HL-60 (cell line): Measurements from ENCODE around the gene FUT1.
A peak's percentile ranks its signal among the peaks of the same experiment; 100 is the strongest.

ENCODE experiments used
- DNase-seq, 2 experiments: peaks; one replicate each; pipeline ENCODE4 v3.0.0-alpha.2; 2010 to 2020; ENCODE audit warnings: low read depth in 1 of 2, low spot score in 1 of 2
- H3K27ac ChIP-seq: fragments of 250-450 bp; sonication (Bioruptor Pico); replicated peaks from 2 replicates; pipeline ENCODE4 v1.5.1; 2020; ENCODE audit warnings: mild to moderate bottlenecking, moderate library complexity
- H3K27me3 ChIP-seq: fragments of 250-450 bp; sonication (Bioruptor Pico); 2 replicates; pipeline ENCODE4 v1.5.1; 2021; ENCODE audit warnings: mild to moderate bottlenecking, moderate library complexity; ENCODE audit not compliant: insufficient read depth, poor library complexity, severe bottlenecking
- H3K4me3 ChIP-seq: replicated peaks from 2 replicates; pipeline ENCODE4 v1.5.1; 2011; ENCODE audit warnings: mild to moderate bottlenecking, control low read depth, low read length; ENCODE audit not compliant: insufficient read depth
- GABPA ChIP-seq: IDR thresholded peaks from 2 replicates; pipeline ENCODE4 v1.6.1; 2012; ENCODE audit warnings: low read depth
- POLR2AphosphoS5 ChIP-seq: IDR thresholded peaks from 2 replicates; pipeline ENCODE4 v1.6.1; 2012; ENCODE audit warnings: low read depth
- SPI1 ChIP-seq: IDR thresholded peaks from 2 replicates; pipeline ENCODE4 v1.6.1; 2012; ENCODE audit warnings: low read depth, mild to moderate bottlenecking, borderline replicate concordance
- TF ChIP-seq, protein P1 (sequence below): IDR thresholded peaks from one replicate; pipeline ENCODE4 v1.5.1; 2011; ENCODE audit warnings: low read length, control low read depth, inconsistent platforms; ENCODE audit not compliant: insufficient read depth
- TF ChIP-seq, protein P2 (sequence below): IDR thresholded peaks from 2 replicates; pipeline ENCODE4 v1.6.1; 2012; ENCODE audit warnings: low read depth; ENCODE audit not compliant: insufficient replicate concordance

The FUT1 gene

DNA sequence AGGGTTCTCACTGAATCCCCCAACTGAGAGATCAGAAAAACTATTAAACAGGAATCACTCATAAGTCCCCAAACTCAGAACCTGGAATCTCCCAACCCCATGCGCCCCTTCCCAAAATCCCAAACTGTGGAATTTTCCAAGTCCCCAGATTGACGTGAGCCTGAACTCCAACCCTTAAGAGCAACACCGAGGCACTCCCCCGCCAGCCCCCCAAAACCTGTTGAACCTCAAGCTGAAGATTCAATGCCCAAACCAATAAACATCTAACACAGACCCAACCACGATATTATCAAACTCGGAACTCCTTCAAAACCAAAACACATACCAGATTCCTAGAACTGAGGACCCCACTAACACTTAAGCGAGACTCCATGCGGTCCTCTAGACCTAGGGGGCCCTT, 6.3 kb downstream of the FUT1 start:
- Histone ChIP-seq H3K27ac (no peak overlapping the region), H3K4me3 (no peak overlapping the region), H3K27me3 (peaks cover 6% of the 10 kb centered on the region)
- no peak for DNase-seq
- TF ChIP-seq POLR2AphosphoS5: no peak
- no peak for TF ChIP-seq SPI1
- TF ChIP-seq, protein P1, sequence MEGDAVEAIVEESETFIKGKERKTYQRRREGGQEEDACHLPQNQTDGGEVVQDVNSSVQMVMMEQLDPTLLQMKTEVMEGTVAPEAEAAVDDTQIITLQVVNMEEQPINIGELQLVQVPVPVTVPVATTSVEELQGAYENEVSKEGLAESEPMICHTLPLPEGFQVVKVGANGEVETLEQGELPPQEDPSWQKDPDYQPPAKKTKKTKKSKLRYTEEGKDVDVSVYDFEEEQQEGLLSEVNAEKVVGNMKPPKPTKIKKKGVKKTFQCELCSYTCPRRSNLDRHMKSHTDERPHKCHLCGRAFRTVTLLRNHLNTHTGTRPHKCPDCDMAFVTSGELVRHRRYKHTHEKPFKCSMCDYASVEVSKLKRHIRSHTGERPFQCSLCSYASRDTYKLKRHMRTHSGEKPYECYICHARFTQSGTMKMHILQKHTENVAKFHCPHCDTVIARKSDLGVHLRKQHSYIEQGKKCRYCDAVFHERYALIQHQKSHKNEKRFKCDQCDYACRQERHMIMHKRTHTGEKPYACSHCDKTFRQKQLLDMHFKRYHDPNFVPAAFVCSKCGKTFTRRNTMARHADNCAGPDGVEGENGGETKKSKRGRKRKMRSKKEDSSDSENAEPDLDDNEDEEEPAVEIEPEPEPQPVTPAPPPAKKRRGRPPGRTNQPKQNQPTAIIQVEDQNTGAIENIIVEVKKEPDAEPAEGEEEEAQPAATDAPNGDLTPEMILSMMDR: no peak
- TF ChIP-seq, protein P2, sequence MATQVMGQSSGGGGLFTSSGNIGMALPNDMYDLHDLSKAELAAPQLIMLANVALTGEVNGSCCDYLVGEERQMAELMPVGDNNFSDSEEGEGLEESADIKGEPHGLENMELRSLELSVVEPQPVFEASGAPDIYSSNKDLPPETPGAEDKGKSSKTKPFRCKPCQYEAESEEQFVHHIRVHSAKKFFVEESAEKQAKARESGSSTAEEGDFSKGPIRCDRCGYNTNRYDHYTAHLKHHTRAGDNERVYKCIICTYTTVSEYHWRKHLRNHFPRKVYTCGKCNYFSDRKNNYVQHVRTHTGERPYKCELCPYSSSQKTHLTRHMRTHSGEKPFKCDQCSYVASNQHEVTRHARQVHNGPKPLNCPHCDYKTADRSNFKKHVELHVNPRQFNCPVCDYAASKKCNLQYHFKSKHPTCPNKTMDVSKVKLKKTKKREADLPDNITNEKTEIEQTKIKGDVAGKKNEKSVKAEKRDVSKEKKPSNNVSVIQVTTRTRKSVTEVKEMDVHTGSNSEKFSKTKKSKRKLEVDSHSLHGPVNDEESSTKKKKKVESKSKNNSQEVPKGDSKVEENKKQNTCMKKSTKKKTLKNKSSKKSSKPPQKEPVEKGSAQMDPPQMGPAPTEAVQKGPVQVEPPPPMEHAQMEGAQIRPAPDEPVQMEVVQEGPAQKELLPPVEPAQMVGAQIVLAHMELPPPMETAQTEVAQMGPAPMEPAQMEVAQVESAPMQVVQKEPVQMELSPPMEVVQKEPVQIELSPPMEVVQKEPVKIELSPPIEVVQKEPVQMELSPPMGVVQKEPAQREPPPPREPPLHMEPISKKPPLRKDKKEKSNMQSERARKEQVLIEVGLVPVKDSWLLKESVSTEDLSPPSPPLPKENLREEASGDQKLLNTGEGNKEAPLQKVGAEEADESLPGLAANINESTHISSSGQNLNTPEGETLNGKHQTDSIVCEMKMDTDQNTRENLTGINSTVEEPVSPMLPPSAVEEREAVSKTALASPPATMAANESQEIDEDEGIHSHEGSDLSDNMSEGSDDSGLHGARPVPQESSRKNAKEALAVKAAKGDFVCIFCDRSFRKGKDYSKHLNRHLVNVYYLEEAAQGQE: no peak
- TF ChIP-seq GABPA: no peak

DNA sequence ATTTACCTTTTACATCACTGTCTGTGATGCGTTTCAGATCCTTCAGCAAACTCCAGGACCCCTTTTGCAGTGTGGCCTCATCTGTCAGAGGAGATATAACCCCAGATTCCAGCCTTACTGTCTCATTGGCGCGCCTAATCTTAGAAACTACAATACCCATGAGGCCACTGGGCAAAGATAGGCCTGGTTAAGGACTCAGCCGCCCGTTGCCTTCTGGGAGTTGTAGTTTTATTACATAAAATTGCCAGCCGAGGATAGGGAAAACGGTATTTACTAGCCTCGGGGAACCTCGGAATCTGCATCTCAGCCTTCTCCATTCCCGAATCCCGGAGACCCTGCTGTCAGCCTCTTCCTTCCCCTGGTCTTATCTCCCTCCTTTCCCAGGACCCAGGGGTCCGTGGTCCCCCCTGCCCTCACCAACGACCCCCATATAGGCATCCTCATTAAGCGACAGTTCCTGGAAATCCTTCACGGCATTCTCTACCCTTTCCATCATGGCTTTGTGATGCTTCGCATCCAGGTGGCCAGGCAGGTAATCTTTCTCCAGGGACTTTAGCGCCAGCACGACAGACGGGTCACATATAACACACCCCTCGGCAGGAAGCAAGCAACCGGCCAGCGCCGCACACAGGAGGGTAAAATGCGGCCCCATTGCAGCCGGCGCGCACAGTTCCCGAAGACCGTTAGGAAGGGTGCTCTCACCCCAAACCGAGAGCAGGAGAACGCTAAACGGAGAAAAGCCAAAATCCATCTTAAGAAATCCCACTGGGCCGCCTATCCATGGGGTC, 7.0 kb downstream of the FUT1 start:
- DNase-seq: peak in 1 of 2 experiments; percentile 54
- Histone ChIP-seq H3K27me3 (peaks cover 3% of the 10 kb centered on the region), H3K4me3 (no peak overlapping the region), H3K27ac (no peak overlapping the region)
- no peak for TF ChIP-seq POLR2AphosphoS5
- TF ChIP-seq, protein P1: no peak
- TF ChIP-seq, protein P2: no peak
- TF ChIP-seq GABPA: no peak
- TF ChIP-seq SPI1: no peak

DNA sequence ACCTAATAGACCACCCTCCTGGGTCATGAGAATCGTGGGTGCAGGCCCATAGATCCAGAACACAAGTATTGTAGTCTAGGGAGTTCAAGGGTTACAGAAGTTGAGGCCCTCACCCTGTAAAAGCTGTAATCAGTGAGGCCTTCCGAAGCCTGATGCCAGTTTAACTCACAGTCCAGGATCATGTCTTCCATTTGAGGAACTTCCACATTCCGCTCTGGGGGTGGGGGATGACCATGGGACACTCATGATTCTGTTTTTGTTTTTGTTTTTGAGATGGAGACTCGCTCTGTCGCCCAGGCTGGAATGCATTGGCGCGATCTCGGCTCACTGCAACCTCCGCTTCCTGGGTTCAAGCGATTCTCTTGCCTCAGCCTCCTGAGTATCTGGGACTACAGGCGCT, 10.3 kb downstream of the FUT1 start:
- Histone ChIP-seq H3K27me3 (peaks cover 8% of the 10 kb centered on the region), H3K4me3 (no peak overlapping the region), H3K27ac (no peak overlapping the region)
- TF ChIP-seq GABPA: no peak
- TF ChIP-seq SPI1: no peak
- TF ChIP-seq, protein P2: no peak
- TF ChIP-seq, protein P1: no peak
- no peak for TF ChIP-seq POLR2AphosphoS5
- DNase-seq: no peak
